GM21515 (cell line): ENCODE results near the gene TIGAR.

Experiments used
- ATAC-seq: cut with Tn5 transposase; IDR thresholded peaks from one replicate; pipeline ENCODE4 v1.9.1; 2021; ENCODE audit not compliant: unreplicated experiment

The TIGAR gene, protein sequence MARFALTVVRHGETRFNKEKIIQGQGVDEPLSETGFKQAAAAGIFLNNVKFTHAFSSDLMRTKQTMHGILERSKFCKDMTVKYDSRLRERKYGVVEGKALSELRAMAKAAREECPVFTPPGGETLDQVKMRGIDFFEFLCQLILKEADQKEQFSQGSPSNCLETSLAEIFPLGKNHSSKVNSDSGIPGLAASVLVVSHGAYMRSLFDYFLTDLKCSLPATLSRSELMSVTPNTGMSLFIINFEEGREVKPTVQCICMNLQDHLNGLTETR

DNA sequence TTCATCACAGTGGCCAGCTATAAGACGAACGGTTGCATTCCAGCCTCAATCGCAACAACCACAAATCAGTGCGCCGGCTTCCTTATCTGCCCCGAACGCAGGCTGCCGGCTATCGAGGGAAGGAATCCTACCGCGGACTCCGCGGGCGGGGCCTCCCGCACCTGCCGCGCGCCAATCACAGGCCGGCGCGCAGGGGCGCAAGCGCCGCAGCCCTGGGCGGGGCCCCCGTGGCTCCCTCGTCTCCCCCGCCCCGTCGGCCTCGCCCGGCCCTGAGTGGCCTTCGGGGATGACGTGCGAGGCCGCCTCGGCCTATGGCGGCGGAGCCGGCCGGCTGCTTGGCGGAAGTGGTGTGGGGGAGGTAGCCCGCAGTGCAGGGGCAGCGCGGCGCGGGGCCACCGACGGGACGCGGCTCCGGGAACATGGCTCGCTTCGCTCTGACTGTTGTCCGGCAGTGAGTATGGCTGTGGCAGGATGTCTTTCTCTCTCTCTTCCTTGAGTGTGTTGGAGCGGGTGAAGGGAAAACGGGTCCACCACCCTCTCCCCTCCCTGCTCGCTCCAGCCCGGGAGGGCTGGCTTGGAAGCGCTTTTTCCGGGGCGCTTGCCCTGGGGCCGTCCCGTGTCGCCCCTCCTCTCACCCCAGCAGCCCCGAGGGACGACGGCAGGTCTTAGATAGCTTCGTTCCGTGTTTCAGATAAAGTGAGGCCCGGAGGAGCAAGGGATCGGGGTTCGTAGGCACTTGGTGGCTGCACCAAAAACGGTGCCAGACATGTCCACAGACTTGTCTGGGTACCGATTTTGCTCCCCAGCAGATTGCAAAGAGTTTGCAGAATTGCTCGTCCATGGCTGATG, at the start of gene TIGAR:
TIGAR (plus strand) TSS at position 361 of the 849 bp plus-strand sequence; CDS start at position 420, 59 bp downstream.
- peak; percentile 92 for ATAC-seq

- ATAC-seq: peak; percentile 47
These were observed 49.1 kb upstream of the TIGAR start for GRCh38 chr12:4271717-4272423.

- ATAC-seq: peak; percentile 8
These were observed 48.4 kb upstream of the TIGAR start for GRCh38 chr12:4272424-4273272.

DNA sequence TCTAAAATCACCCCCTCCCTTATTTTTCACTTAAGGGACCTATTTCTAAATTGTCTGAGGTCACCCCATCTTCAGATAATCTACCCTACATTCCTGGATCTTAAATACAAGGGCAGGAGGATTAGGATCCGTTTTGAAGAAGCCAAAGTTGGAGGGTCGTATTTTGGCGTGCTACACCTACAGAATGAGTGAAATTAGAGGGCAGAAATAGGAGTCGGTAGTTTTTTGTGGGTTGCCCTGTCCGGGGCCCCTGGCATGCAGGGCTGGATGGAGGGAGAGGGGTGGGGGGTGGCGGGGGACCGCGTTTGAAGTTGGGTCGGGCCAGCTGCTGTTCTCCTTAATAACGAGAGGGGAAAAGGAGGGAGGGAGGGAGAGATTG, 47.8 kb upstream of the TIGAR start:
- ATAC-seq: no peak

DNA sequence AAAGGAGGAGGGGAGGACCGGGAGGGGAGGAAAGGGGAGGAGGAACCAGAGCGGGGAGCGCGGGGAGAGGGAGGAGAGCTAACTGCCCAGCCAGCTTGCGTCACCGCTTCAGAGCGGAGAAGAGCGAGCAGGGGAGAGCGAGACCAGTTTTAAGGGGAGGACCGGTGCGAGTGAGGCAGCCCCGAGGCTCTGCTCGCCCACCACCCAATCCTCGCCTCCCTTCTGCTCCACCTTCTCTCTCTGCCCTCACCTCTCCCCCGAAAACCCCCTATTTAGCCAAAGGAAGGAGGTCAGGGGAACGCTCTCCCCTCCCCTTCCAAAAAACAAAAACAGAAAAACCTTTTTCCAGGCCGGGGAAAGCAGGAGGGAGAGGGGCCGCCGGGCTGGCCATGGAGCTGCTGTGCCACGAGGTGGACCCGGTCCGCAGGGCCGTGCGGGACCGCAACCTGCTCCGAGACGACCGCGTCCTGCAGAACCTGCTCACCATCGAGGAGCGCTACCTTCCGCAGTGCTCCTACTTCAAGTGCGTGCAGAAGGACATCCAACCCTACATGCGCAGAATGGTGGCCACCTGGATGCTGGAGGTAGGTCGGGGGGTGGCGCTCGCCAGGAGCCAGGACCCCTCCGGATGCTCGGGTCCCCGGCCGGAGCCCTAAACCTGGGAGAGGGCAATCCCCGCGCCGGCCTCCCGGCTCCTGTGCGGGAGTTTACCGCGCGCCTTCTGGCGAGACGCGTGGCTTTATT, 47.2 kb upstream of the TIGAR start, which contains the start of gene CCND2:
CCND2 (plus strand) TSS at position 111 of the 744 bp plus-strand sequence; CDS start at position 390, 279 bp downstream.
- ATAC-seq: peak; percentile 25

GRCh38 chr12:4274396-4275015, 46.5 kb upstream of the TIGAR start:
- ATAC-seq: no peak

DNA sequence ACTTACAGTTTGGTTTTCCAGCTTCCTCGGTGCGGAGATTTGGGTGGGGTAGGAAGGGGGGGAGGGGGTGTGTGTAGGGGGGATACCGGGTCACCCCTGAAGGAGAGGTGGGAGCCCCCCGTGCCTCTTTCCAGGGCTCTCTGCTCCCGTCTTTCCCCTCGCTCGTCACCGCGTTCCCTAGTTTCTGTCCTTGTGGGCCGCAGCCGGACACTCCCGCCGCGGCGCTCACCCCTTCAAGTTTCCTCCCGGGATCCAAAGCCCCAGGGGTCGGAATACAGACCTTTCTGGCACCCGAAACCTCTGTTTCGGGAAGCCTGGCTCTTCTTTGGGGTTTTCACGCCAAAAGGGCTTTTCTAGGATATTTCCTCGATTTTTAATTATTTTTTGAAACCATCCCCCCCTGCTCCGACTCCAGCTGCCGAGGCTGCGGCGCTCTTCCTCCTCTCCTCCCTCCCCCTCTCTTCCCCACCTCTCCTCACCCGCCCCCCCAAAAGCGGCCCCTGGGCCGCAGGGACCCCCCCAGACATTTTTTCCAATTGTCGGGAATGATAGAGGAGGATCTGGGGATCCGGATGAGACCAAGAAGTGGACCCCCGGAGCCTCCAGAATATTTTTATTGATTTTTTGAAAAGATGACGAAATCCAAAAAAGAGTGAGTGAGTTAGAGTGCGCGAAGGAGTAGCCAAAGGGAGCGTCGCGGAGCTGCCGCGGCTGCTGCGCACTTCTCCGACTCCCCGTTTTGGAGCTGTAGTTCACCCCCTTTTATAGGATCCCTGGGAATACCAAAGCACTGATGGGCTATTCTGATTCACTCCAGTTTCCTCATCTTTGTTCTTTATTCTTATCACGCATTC, 45.8 kb upstream of the TIGAR start:
- no peak for ATAC-seq

DNA sequence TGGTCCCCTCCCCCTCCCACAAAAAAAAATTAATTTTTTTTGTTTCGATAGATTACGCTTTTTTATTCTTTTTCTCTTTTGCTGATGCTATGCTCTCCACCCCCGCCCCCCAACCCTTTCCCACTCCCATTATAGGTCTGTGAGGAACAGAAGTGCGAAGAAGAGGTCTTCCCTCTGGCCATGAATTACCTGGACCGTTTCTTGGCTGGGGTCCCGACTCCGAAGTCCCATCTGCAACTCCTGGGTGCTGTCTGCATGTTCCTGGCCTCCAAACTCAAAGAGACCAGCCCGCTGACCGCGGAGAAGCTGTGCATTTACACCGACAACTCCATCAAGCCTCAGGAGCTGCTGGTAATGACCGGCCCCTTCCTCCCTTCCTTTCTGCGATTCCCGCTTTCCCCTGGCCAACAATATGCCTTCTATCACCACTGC, 45.1 kb upstream of the TIGAR start:
- ATAC-seq: no peak

- no peak for ATAC-seq
These were observed 44.3 kb upstream of the TIGAR start for GRCh38 chr12:4276524-4277204.

DNA sequence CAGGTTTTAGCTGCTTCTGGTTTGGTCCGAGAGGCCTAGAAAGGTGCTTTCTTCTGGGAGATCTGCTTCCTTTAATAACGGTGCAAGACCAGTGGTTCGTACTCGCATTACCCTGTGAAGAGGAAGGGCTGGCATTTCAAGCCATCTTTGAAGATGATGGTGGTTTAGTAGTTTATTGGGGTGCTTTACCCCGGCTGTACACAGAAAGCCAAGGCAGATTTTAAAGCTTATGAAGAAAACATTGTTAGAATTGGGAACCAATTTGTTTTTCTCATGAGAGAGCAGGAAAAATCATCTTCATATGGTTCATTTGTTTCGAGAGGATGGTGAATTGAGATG, 43.8 kb upstream of the TIGAR start:
- no peak for ATAC-seq

DNA sequence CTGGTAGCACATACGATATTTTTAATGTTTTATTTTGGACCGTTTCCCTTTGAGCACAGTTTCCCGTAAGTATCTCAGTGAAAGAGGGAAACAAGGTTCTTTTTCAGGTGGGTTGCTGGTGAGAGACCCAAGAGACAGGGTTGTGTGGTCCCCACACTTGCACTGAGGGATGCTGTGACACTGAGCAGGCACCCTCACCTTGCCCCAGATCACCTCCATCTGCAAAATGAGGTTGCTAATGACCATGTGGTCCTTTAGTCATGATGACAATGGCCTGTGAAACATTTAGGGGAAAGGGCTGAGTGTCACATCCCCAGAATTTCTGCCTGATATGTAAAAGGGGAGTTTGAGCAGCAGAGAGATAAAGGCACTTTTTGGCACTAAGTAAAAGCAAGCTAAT, 43.2 kb upstream of the TIGAR start:
- no peak for ATAC-seq

DNA sequence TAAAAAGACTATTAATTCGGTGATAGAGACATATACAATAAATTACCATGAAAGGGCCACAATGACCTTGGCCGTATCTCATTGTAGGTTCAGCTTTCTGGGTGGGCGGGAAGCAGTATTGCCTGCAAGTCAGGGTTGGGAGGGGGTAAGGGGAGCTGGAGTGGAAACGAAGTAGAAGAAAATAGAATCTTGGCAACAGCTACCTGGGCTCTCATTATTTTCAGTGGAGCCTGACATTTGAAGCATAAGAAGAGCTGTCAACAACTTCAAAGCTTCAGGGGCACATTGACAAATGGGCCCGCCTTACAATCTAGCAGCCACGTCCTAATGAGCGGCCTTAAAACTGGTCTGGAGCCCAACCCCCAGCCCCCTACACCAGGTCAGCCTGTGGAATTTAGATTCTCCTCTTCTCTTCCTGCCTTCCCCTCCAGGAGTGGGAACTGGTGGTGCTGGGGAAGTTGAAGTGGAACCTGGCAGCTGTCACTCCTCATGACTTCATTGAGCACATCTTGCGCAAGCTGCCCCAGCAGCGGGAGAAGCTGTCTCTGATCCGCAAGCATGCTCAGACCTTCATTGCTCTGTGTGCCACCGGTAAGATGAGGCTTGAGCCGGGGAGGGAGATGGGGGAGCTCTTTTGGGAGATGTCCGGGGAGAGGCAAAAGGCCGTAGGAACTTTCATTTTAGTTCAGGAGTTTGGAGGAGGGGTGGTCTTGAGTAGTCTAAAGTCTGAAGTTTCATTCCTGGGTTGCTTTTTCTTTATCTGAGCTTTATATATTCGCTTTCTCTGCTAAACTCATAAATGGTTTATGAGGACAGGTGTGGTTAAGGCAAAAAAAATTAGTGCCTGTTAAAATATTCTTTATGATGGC, 42.5 kb upstream of the TIGAR start:
- ATAC-seq: no peak

- no peak for ATAC-seq
These were observed 41.8 kb upstream of the TIGAR start for GRCh38 chr12:4279198-4279690.

DNA sequence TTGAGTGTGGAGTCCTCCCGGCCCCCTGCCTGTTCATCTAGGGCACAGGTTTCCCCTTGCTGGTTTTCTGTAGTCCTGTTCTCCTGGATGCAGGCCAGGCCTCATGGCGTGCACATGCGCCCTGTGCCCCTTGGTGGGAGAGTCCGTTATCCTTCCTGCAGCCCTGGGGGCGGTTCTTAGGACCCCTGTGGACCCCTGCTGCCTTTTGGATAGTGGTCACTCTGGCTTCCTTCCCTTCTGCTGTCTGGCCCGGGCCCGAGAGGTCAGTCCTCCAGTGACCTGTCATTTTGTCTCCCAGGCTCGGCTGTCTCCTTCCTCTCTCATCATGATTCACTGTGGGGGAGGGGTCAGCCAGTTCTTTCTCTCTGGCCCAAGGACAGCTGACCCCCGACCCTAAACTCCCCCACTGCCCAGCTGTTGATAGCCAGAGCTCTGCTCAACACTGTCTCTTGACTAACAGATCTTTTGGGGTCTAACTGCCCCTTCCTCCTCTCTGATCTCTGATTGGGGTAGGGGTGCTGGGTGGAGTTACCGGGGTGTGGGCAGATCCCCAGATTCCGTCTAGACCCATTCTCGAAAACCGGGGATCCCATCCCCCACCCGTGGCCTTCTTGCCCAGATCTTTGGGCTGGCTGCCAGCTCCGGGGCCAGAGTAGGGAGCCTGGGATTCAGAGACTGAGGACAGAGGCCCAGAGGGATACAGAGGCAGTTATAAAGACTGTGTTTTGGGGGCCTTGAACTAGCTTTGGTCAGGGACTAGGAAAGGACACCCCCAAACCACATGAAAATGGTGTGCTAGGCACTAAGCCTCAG, 40.5 kb upstream of the TIGAR start:
- no peak for ATAC-seq

DNA sequence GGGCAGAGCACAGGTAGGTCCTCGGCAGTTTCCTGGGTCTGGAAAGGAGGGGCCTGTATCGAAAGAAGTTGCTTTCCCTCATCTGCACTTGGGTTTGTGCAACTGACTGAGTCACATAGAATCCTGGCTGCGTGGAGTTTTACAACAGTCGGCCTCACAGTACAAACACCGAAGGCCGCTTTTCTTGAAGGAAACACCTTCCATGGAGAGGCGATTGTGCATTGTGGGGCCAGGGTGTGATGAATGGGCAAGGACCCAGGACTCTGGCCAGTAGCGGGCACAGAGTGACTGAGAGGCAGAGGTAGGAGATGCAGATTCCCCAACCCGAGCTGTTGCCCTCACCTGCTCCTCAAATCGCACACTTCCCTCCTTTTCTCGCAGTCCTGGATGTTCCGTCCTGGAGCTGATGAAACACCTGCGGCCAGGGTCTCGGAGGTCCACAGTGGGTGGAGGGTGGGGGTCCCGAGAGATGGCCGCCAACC, 39.8 kb upstream of the TIGAR start:
- ATAC-seq: no peak
